SK-N-SH treated with all-trans-retinoic acid at 6 μM for 48 hours (cell line): Measurements from ENCODE around the gene GALNT3.
A peak's percentile ranks its signal among the peaks of the same experiment; 100 is the strongest.

ENCODE experiments used
- ATAC-seq: fragments of 200-7000 bp; cut with Tn5 transposase; 3 replicates; pipeline ENCODE4 v1.9.1; 2020; ENCODE audit warnings: mild to moderate bottlenecking, moderate library complexity
- ARNTL ChIP-seq: fragments of 450-650 bp; formaldehyde crosslinking; IDR thresholded peaks from 2 replicates; pipeline ENCODE4 v1.5.0; 2020; ENCODE audit warnings: low read depth, mild to moderate bottlenecking, moderate library complexity, borderline replicate concordance
- BACH2 ChIP-seq: fragments of 250-450 bp; sonication (Bioruptor Pico); IDR thresholded peaks from 2 replicates; pipeline ENCODE4 v1.9.0; 2021; ENCODE audit warnings: mild to moderate bottlenecking, borderline replicate concordance
- CSDC2 ChIP-seq: fragments of 250-450 bp; sonication (Bioruptor Pico); IDR thresholded peaks from 2 replicates; pipeline ENCODE4 v1.5.0; 2020; ENCODE audit warnings: mild to moderate bottlenecking, moderate library complexity
- ESRRG ChIP-seq: fragments of 250-450 bp; sonication (Bioruptor Pico); IDR thresholded peaks from 2 replicates; pipeline ENCODE4 v1.6.1; 2021; ENCODE audit warnings: mild to moderate bottlenecking
- GLIS3 ChIP-seq: fragments of 250-450 bp; sonication (Bioruptor Pico); IDR thresholded peaks from 2 replicates; pipeline ENCODE4 v1.5.0; 2020; ENCODE audit warnings: mild to moderate bottlenecking, moderate library complexity
- ISL1 ChIP-seq: fragments of 250-450 bp; sonication (Bioruptor Pico); IDR thresholded peaks from 2 replicates; pipeline ENCODE4 v2.1.2; 2022; ENCODE audit warnings: mild to moderate bottlenecking, moderate library complexity
- POU6F1 ChIP-seq: fragments of 250-450 bp; sonication (Bioruptor Pico); IDR thresholded peaks from 2 replicates; pipeline ENCODE4 v1.8.0; 2021; ENCODE audit warnings: low read depth, mild to moderate bottlenecking, moderate library complexity, borderline replicate concordance
- PPARA ChIP-seq: fragments of 250-450 bp; sonication (Bioruptor Pico); IDR thresholded peaks from 2 replicates; pipeline ENCODE4 v1.5.0; 2020; ENCODE audit warnings: mild to moderate bottlenecking, borderline replicate concordance
- RARB ChIP-seq: fragments of 250-450 bp; sonication (Bioruptor Pico); IDR thresholded peaks from 2 replicates; pipeline ENCODE4 v1.8.0; 2021; ENCODE audit warnings: mild to moderate bottlenecking, moderate library complexity
- SNAI2 ChIP-seq: fragments of 250-450 bp; sonication (Bioruptor Pico); IDR thresholded peaks from 2 replicates; pipeline ENCODE4 v1.5.0; 2020; ENCODE audit warnings: mild to moderate bottlenecking, moderate library complexity
- TCF4 ChIP-seq: fragments of 250-450 bp; sonication (Bioruptor Pico); IDR thresholded peaks from 2 replicates; pipeline ENCODE4 v1.8.0; 2021; ENCODE audit warnings: mild to moderate bottlenecking, moderate library complexity, borderline replicate concordance
- TOX ChIP-seq: fragments of 250-450 bp; sonication (Bioruptor Pico); IDR thresholded peaks from 2 replicates; pipeline ENCODE4 v1.8.0; 2021; ENCODE audit warnings: mild to moderate bottlenecking, moderate library complexity, borderline replicate concordance
- ZC3H10 ChIP-seq: fragments of 250-450 bp; sonication (Bioruptor Pico); IDR thresholded peaks from 2 replicates; pipeline ENCODE4 v1.5.1; 2021; ENCODE audit warnings: mild to moderate bottlenecking, moderate library complexity
- ZFP3 ChIP-seq: fragments of 250-450 bp; sonication (Bioruptor Pico); IDR thresholded peaks from 2 replicates; pipeline ENCODE4 v1.5.0; 2020; ENCODE audit warnings: mild to moderate bottlenecking, moderate library complexity
- ZFP30 ChIP-seq: fragments of 450-650 bp; formaldehyde crosslinking; IDR thresholded peaks from 2 replicates; pipeline ENCODE4 v1.5.0; 2022; ENCODE audit warnings: mild to moderate bottlenecking, moderate library complexity
- ZNF70 ChIP-seq: fragments of 450-650 bp; formaldehyde crosslinking; IDR thresholded peaks from 2 replicates; pipeline ENCODE4 v1.5.0; 2020; ENCODE audit warnings: mild to moderate bottlenecking, moderate library complexity
- ZNF8 ChIP-seq: fragments of 450-650 bp; formaldehyde crosslinking; IDR thresholded peaks from 2 replicates; pipeline ENCODE4 v1.5.0; 2020; ENCODE audit warnings: mild to moderate bottlenecking, moderate library complexity
- TF ChIP-seq, protein P1 (sequence below): fragments of 250-450 bp; sonication (Bioruptor Pico); IDR thresholded peaks from 2 replicates; pipeline ENCODE4 v1.5.1; 2020; ENCODE audit warnings: low read depth, mild to moderate bottlenecking, moderate library complexity
- TF ChIP-seq, protein P2 (sequence below): fragments of 250-450 bp; sonication (Bioruptor Pico); IDR thresholded peaks from 2 replicates; pipeline ENCODE4 v1.5.1; 2021; ENCODE audit warnings: mild to moderate bottlenecking, moderate library complexity
- TF ChIP-seq, protein P3 (sequence below): fragments of 250-450 bp; sonication (Bioruptor Pico); IDR thresholded peaks from 2 replicates; pipeline ENCODE4 v1.5.0; 2020; ENCODE audit warnings: mild to moderate bottlenecking, moderate library complexity

The GALNT3 gene

GRCh38 chr2:165795011-165795410 lies 964 bp upstream of the GALNT3 start (continued):
- TF ChIP-seq PPARA (CRISPR knock-in tag) = no peak
- TF ChIP-seq, all 23 proteins: peak for 0

- TF ChIP-seq, protein P1, sequence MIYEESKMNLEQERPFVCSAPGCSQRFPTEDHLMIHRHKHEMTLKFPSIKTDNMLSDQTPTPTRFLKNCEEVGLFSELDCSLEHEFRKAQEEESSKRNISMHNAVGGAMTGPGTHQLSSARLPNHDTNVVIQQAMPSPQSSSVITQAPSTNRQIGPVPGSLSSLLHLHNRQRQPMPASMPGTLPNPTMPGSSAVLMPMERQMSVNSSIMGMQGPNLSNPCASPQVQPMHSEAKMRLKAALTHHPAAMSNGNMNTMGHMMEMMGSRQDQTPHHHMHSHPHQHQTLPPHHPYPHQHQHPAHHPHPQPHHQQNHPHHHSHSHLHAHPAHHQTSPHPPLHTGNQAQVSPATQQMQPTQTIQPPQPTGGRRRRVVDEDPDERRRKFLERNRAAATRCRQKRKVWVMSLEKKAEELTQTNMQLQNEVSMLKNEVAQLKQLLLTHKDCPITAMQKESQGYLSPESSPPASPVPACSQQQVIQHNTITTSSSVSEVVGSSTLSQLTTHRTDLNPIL (CRISPR knock-in tag) = no peak
- TF ChIP-seq ARNTL = no peak
- no peak for TF ChIP-seq BACH2 (CRISPR knock-in tag)
- no peak for TF ChIP-seq ZNF8 (CRISPR knock-in tag)
- TF ChIP-seq ZNF70 (CRISPR knock-in tag) = no peak
- TF ChIP-seq, all 23 proteins: peak for 0
- ATAC-seq = no peak
These were observed 485 bp upstream of the GALNT3 start for GRCh38 chr2:165794536-165794928.

- no peak for ATAC-seq
These were observed 777 bp downstream of the GALNT3 start for GRCh38 chr2:165793161-165793778.

DNA sequence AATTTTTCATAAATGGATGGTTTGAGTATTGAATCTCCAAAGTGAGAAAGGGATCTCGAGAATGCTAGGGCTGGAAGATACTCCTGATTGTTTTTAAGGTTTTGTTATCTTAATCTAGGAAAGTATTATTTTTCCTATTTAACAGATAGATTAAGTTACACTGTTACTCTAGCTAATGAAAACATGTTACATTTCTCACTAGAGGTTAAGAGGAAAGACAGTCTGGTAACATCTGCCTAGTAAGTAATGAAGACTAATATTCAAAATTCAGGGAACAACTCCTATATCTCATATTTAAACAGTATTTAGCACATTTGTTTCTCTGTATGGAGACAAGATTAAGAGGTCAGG lies 2.0 kb downstream of the GALNT3 start:
- peak; percentile 48 for ATAC-seq
- TF ChIP-seq ZC3H10 (CRISPR knock-in tag) (no peak), ESRRG (no peak), CSDC2 (CRISPR knock-in tag) (no peak), SNAI2 (CRISPR knock-in tag) (no peak), GLIS3 (CRISPR knock-in tag) (no peak), TCF4 (CRISPR knock-in tag) (no peak), RARB (CRISPR knock-in tag) (no peak), ZFP30 (no peak), POU6F1 (no peak), PPARA (CRISPR knock-in tag) (no peak), ZFP3 (CRISPR knock-in tag) (no peak)
- TF ChIP-seq, protein P2, sequence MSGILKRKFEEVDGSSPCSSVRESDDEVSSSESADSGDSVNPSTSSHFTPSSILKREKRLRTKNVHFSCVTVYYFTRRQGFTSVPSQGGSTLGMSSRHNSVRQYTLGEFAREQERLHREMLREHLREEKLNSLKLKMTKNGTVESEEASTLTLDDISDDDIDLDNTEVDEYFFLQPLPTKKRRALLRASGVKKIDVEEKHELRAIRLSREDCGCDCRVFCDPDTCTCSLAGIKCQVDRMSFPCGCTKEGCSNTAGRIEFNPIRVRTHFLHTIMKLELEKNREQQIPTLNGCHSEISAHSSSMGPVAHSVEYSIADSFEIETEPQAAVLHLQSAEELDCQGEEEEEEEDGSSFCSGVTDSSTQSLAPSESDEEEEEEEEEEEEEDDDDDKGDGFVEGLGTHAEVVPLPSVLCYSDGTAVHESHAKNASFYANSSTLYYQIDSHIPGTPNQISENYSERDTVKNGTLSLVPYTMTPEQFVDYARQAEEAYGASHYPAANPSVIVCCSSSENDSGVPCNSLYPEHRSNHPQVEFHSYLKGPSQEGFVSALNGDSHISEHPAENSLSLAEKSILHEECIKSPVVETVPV (CRISPR knock-in tag) = no peak
- TF ChIP-seq, protein P1 (CRISPR knock-in tag) = no peak

More at GRCh38 chr2:165793161-165793778, 777 bp downstream of the GALNT3 start:
- TF ChIP-seq ISL1 (CRISPR knock-in tag) (no peak), CSDC2 (CRISPR knock-in tag) (no peak), POU6F1 (no peak), BACH2 (CRISPR knock-in tag) (no peak), TOX (CRISPR knock-in tag) (no peak), ARNTL (no peak), GLIS3 (CRISPR knock-in tag) (no peak)
- TF ChIP-seq, protein P2 (CRISPR knock-in tag) = no peak
- TF ChIP-seq, protein P3, sequence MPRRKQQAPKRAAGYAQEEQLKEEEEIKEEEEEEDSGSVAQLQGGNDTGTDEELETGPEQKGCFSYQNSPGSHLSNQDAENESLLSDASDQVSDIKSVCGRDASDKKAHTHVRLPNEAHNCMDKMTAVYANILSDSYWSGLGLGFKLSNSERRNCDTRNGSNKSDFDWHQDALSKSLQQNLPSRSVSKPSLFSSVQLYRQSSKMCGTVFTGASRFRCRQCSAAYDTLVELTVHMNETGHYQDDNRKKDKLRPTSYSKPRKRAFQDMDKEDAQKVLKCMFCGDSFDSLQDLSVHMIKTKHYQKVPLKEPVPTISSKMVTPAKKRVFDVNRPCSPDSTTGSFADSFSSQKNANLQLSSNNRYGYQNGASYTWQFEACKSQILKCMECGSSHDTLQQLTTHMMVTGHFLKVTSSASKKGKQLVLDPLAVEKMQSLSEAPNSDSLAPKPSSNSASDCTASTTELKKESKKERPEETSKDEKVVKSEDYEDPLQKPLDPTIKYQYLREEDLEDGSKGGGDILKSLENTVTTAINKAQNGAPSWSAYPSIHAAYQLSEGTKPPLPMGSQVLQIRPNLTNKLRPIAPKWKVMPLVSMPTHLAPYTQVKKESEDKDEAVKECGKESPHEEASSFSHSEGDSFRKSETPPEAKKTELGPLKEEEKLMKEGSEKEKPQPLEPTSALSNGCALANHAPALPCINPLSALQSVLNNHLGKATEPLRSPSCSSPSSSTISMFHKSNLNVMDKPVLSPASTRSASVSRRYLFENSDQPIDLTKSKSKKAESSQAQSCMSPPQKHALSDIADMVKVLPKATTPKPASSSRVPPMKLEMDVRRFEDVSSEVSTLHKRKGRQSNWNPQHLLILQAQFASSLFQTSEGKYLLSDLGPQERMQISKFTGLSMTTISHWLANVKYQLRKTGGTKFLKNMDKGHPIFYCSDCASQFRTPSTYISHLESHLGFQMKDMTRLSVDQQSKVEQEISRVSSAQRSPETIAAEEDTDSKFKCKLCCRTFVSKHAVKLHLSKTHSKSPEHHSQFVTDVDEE (CRISPR knock-in tag) = no peak
